GF-D8 (cell line): ENCODE results near the gene CCL11.

Source experiments
- DNase-seq: peaks from one replicate; lab custom pipeline; 2025; lab: John Stamatoyannopoulos, UW

CCL11 gene

DNA sequence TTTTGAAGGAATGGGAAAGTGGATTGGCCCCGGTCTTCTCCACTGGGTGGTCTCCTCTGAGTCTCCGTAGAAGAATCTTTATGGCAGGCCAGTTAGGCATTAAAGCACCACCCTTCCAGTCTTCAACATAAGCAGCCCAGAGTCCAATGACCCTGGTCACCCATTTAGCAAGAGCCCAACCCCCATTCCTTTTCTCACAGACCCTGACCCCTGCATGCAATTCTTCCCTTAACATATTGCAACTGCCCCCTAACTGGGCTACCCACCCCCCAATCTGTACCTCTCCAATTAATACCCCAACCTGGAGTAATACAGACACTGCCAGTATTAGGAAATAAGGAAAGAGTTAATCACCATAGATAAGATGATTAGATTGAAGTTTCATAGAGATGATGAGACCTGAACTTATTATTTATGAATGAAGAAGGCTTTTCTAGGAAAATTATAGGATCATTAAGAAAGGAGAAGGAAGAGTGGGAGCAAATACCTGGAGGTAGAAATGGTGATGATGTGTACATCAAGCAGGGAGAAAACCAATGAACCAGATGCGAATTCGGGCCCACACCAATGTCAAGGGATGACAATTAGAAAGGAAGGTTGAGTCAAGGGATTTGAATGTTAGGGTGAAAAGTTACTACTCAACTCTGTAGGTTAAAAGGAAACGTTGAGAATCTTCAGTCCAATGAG, 28.1 kb upstream of the CCL11 start:
- no peak for DNase-seq

DNA sequence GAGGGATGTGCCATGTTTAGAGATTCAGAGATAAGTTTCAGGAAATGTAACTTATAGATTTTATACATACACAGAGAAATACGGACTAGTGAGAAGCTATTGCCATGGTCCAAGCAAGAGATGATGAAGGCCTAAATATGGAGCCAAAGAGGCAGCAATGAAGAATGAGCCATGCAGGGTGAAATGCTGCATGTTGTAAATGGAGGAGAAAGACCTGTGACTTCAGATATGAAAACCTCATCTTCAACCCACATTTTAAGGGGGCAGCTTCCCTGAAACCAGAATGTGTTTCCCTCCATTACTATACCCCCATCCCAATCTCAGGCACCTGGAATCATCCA, 27.6 kb upstream of the CCL11 start:
- DNase-seq, result no peak

DNA sequence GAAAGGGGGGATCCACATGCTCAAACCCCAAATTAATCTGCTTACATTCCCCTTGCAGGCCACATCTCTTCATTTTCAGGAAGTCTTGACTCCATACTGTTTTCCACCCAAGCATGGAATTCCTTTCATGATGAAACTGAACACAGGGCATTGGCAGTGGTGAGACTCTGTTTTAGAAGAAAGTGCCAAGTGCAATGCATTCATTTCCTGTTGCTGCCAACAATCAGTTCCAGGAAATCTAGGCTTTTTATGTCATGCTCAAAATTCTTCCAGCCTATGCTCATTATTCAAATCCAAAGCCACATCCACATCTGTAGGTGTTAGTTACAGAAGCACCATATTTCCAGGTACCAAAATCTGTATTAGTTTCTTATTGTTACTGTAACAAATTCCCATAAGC, 26.4 kb upstream of the CCL11 start:
- no peak for DNase-seq

DNA sequence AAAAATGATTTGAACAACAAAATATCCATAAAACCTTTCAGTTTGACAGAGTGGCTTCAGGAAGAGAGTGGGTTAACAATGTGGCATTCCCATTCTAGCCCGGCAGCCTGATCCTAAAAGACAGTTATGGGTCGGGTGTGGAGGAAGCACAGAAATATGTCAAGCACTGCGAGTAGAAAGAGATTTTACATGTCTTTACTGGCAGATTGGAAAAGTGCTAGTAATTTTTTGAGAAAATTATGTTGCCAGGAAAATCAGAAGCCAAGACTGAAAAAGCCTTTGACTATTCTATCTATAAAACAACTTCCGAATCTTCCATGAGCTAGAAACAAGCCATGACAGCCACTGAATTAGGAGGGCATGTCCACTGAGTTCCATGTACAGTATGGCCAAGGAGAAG, 24.7 kb upstream of the CCL11 start:
- DNase-seq, result no peak

DNA sequence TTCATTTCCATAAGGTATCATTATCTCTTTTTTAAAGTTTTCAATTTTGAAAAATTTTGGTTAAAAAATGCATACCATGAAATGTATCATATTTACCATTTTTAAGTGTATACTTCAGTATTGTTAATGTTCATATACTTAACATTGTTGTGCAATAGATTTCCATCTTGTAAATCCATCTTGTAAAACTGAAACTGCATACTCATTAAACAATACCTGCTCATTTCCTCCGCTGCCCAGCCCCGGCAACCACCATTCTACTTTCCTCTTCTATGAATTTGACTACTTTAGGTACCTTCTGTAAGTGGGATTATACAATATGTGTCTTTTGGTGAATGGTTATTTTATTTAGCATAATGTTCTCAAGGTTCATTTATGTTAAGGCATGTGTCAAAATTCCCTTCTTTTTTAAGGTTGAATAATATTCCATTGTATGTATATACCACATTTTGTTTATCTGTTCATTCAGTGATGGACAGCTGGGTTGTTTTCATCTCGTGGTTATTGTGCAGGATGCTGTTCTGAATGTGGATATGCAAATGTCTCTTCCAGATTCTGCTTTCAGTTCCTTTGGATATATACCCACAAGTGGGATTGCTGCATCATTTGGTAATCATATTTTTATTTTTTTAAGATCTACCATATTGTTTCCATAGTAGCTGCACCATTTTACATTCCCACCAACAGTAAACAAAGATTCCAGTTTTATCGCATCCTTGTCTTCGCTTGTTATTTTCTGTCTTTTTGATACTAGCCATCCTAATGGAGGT, 23.8 kb upstream of the CCL11 start:
- DNase-seq, result no peak

DNA sequence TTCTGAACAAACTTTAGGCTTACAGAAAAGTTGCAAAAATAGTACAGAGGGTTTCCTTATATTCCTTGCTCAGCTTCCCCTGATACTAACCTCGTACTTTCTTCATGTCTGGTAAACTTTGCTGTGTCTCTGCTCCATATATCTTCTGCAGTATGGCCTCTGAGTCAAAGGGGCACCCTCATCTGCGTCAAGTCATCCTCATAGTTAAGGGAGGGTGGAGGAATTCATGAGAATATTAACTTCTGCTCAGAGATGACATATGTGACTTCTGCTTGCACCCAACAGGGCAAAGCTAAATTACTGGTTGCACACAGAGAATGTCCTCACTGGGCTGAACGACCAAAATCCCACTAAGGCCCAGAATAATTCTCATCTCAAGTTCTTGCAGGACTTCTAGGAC, 19.8 kb upstream of the CCL11 start:
- no peak for DNase-seq

DNA sequence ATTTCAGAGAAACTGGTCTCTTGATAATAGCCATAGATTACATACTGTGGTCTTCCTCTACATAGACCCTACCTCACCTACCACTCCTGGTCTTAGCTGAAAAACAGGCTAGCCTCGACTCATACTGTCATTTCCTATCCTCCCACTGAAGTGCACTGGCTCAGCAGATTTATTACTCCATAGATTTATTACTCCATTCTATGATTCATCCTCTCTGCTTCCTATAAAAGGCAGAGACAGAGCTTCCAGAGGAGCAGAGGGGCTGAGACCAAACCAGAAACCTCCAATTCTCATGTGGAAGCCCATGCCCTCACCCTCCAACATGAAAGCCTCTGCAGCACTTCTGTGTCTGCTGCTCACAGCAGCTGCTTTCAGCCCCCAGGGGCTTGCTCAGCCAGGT, 15.6 kb upstream of the CCL11 start, which contains the start of gene CCL7:
TSS of gene CCL7 (plus strand) at position 253 of the 400 bp plus-strand sequence. CDS start at position 323, 70 bp downstream.
- DNase-seq, result no peak

DNA sequence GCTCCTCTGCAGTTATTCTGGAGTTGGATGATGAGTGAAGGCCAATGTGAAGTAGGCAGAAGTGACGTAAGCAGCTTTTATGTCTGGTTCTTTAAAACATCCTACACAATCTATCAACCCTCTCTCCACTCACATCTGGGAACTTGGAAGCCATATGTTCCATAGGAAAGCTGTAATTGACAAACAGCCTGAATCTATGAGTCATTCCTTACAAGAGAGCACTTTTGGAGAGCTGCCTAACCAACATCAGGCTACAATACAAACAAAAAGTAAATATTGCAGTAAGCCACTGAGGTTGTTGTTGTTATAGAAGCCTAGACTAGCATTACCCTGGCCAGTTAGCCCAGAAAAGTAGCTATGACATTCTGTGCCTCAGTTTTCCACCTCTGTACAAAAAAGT, 9.7 kb upstream of the CCL11 start:
- DNase-seq, result no peak

DNA sequence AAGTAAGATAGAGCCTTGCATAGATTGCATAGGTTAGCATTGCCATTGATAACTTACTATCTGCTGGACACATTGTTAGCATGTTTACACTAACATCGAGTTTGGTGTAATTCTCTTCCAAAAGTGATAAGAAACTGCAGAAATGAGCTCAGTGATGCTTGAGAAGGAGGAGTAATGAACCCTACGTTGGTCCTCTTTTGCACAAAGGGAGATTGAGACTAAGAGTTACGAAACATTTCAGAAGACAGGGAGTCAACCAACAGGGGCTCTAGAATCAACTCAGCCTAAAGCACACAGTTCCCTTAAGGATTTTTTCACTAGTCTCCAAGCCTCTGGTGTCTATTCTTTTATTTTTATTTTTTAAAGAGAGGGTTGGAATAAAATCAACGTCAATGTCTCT, 8.7 kb upstream of the CCL11 start:
- DNase-seq, result no peak

DNA sequence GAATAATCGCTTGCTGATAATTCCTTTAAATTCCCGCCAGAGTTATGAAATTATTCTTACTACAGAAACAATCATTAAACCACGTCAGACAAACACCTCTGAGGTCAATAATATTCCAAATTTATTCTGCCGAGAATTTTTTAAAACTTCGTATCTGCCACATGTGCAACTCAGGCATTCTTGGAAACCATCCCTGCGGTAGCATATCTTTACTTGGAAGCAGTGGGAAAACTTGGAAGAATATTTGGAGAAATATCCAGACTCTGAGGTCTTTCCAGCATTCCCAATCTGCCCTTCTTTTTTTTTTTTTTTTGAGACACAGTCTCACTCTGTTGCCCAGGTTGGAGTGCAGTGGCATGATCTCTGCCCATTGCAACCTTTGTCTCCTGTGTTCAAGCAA, 2.0 kb upstream of the CCL11 start:
- DNase-seq, result no peak

DNA sequence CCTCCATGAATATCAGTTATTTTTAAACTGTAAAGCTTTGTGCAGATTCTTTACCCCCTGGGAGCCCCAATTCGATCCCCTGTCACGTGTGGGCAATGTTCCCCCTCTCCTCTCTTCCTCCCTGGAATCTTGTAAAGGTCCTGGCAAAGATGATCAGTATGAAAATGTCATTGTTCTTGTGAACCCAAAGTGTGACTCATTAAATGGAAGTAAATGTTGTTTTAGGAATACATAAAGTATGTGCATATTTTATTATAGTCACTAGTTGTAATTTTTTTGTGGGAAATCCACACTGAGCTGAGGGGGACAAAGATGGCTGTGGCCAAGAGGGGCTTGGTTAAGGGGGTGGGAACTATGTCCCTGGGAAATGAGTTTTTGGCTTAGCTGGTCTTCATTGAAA, 2.3 kb downstream of the CCL11 start:
- no peak for DNase-seq

DNA sequence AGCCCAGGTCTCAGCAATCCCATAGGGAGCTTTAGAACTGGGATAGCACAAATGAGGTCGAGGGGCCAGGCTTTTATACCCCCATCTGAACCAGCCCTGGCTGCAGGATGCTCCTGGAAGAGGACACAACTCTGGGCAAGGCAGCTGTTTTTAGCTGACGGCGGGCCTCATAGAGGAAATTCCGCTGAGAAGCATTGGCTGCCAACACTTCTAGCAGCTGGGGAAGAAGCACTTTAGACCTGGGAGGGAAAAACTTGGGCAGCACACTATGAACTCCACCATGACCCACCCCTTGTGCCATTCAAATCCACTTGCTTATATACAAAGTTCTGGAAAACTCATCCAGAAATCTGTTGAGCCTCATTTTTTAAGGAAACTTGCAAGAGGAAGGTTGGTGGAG, 5.0 kb downstream of the CCL11 start:
- no peak for DNase-seq

DNA sequence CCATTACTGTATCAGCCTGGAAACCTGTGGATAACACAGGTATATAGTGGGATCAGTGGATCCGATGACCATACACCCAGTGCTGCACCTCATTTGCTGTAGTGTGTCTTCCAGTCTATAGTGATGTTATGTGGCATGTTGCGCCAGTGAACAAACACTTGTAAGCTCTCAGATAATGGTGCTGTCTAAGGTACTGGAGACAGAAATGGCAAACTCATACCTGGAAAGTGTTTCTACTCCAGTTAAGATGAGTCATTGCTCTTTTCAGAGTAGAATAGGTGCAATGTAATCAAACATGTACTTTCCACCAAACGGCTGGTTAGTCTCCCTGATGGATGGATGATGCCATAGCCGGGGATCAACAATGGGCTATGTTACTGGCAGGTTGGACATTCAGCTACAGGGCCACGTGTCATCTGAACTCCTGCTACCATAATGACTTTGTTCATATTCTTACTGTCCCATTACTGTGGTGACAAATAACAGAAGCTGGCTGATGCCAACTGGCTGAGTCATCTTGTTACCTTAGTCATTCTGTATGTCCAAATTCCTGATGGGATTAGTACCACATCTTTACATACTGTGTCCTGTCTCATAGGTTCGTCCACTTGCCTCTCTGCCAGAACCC, 6.3 kb downstream of the CCL11 start:
- DNase-seq, result no peak

DNA sequence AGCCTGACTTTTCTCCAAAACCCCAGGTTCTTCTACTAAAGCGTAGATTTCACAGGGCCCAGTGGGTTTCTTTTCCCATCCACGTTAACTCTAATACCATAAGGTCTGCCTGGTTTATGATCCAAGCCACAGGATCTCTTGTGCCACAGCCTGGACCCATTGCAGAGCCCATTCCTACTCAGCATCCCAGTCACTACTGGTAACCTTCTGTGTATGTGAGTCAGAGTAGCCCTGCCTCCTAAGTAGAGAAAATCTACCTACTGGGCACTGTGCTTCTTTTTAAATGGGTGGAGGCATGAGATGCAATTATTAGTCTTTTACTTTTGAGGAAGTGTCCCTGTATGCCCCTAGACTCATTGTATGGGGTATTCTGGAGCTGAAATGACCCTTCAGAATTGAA, 13.5 kb downstream of the CCL11 start:
- DNase-seq, result no peak

DNA sequence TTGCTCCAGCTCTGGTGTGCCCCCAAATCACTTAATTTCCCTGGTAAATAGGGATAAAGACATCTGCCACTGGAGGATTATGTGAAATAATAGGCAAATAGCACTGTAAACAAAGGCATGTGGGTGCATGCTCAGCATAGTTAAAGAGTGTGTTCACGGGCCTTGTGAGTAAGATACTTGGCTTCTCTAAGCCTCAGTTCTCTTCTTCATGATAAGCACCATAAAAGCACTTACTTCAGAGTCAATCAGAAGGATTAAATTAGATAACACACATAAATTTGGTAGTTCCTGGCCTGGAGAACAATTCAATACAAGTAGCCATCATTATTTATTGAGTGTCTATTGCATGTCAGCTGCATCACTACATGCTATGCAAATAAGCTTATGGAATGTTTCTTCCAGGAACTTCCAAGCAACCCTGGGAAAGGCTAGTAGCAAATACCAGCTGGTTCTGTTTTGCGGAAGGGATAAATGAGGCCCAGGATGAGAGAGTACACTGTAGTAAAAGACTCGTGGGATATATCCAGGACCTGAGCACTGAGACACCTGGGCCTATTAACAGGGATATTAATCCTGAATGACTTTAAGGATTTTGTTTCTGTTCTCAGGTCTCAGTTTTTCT, 14.5 kb downstream of the CCL11 start:
- DNase-seq, result no peak

DNA sequence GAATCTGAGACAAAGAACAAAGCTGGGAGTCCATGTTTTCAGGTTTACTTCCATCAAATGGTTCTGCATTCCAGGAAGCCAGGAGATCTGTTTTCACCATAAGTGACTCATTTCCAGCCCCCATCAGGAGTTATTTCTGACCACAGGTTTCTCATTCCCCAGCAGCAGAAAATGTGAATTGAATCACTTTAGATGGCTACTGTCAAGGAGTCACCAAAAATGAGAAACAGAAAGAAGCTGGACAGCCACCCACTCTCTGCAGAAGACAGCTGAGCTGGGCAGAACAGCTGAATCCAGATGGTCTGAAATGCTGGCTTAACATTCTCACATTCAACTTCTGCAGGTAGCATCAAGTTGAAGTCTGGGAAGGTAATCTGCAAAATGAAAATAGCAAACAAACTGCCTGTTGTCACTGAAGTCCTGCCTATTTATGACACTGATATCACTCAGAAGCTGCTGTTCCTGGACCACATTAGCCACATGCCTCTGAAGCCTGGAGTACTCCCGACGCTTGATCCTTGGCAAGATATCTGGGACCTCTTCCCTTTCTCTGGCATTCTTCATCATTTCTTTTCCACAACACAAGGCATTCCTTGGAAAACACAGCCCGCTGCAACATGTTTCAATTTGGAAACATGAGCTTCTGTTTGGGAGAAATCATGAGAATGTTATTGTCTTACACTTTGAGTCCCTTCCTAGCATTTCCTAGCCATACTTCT, 15.3 kb downstream of the CCL11 start:
- DNase-seq, result no peak

DNA sequence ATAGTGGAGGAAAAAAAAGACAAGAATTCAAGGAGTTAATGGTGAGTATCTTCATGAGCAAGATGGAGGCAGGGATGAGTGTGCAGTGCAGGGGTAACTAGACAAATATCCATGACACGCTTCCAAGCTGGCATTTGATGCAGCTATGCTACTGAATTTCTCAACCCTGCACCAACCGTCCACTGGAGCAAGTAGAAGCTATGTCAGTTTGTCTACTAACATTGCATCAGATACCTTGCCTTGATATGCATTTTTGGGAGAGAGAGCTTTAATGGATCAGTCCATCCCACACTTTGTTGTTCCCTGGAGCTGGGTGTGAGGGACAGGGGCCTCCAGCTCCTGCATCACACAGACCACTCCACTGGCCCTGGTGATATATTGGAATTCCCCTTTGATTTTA, 16.4 kb downstream of the CCL11 start:
- no peak for DNase-seq

DNA sequence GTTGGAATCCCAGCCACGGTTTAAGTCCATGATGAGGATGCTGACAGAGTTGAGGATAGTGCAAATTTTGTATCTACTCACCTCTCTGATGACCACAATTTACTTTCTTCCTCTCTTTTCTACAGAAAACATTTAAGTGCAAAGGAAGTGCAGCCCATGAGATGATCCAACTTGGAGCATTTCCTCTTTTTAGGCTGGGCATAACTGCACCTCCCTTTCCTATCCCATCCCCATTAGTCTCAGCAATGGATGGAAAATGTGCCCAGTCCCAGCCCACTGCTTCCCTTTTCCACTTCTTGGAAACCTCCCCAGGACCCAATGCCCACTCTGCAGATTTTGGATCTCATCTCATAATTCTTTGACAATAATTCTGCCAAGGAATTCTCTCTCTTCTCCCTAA, 17.1 kb downstream of the CCL11 start:
- DNase-seq, result no peak

DNA sequence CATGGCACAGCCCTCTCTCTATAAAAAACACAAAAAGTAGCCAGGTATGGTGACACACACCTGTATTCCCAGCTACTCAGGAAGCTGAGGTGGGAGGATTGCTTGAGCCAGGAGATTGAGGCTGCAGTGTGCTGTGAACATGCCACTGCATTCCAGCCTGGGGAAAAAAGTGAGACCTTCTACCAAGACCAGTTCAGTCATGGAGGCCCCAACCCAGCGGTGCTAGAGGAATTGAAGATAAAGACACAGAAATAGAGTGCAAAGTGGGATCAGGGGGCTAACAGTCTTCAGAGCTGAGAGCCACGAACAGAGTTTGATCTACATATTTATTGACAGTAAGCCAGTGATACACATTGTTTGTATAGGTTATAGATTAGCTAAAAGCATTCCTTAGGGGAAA, 18.1 kb downstream of the CCL11 start:
- DNase-seq, result no peak

DNA sequence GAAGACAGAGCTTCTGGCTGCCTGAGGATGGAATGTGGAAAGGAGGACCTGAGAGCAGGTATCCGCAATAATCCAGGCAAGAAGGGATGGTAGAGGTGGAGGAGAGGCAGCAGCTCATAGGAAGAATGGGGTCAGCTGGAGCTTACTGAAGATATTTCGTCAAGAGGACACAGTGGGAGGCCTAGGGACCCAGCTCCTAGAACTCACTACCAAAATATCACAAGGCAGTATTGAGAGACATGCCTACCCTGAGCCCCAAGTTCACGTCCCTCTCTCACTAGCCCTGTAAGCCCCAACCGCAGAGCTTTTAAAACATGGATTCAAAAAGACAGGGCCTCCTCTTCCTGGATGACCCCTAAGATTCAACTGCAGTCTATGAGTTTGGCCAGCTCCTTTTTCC, 19.5 kb downstream of the CCL11 start:
- no peak for DNase-seq

DNA sequence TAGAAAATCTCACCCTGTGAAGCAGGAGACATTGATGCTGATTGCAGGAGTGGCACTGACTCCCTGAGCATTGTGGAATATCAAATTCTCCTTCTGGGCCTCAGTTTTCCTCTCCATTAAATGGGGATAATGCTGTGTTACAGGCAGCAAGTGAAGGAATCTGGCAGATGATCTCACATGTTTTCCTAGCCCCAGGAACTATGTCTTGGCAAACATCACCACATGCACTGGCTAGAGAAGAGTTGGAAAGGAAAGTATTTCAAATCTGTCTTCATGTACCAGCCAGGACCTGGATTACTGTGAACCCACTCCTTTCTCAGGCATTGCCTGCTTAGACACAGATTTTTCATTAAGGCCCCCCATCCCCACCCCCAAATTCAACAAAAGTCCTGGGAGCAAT, 20.1 kb downstream of the CCL11 start:
- DNase-seq, result no peak

DNA sequence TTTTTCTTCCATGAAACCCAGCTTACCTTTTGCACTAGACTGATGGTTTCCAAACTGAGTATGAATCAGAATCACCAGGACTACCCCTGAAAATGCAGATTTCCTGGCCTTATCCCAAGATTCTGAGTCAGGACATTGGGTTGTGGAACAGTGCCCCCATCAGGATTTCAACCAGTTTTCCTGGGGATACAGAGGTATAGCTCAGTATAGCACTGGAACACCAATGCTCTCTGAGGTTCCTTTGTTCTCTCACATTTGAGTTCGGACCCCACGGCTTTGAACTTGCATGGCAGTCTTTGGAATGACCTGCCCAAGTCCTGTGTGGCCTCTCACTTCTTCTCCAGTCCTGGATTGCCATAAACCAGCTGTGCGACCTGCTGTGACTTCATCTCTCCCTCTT, 20.9 kb downstream of the CCL11 start:
- no peak for DNase-seq
